ENCODE results near the gene PYROXD2. TPM values are rescaled to one million over a fixed set of nuclear protein-coding genes. Genes with fewer than 3 reads are reported as not detected.

Gene PYROXD2
- total and polyA plus RNA-seq, 2 of the 13 experiments (the other 11 are each of a cell fraction or from before 2014, with no cell fraction given): 2.0 to 6.2 TPM

- TF ChIP-seq ZBTB43 (CRISPR knock-in tag; conservative IDR thresholded peaks at IDR 0.05): 0 out of 2 replicates have a peak, but pooled peaks have one; percentile 39
- no peak for TF ChIP-seq ZC3H4 (CRISPR knock-in tag; IDR thresholded peaks at IDR 0.05; ENCODE audit: borderline replicate concordance)
- no peak for TF ChIP-seq ZFP1 (CRISPR knock-in tag; IDR thresholded peaks at IDR 0.05)
- peak; percentile 62; the same call in 1 of the 2 replicates for TF ChIP-seq SALL2 (CRISPR knock-in tag; IDR thresholded peaks at IDR 0.05)
- TF ChIP-seq TAF15 (IDR thresholded peaks at IDR 0.05; ENCODE audit: low read depth, low read length, poor library complexity, severe bottlenecking): no peak
- no peak for TF ChIP-seq ZNF609 (CRISPR knock-in tag; IDR thresholded peaks at IDR 0.05; ENCODE audit: borderline replicate concordance)
- TF ChIP-seq KDM6A (CRISPR knock-in tag; IDR thresholded peaks at IDR 0.05; ENCODE audit: low read depth): no peak
- no peak for TF ChIP-seq PTBP1 (IDR thresholded peaks at IDR 0.05; ENCODE audit: low read depth, low read length, poor library complexity, severe bottlenecking)
- no peak for TF ChIP-seq ZNF570 (CRISPR knock-in tag; IDR thresholded peaks at IDR 0.05; ENCODE audit: borderline replicate concordance)
- TF ChIP-seq NFRKB (IDR thresholded peaks at IDR 0.05): no peak
- no peak for TF ChIP-seq ZNF333 (CRISPR knock-in tag; IDR thresholded peaks at IDR 0.05; ENCODE audit: borderline replicate concordance)
- peak; percentile 57; the same call in 1 of the 2 replicates for TF ChIP-seq SP4 (CRISPR knock-in tag; IDR thresholded peaks at IDR 0.05)
- no peak for TF ChIP-seq ZNF496 (CRISPR knock-in tag; IDR thresholded peaks at IDR 0.05; ENCODE audit: insufficient replicate concordance)
- no peak for TF ChIP-seq GLMP (CRISPR knock-in tag; IDR thresholded peaks at IDR 0.05; ENCODE audit: borderline replicate concordance)
- 0 out of 2 replicates have a peak, but pooled peaks have one; percentile 36 for TF ChIP-seq MTF2 (CRISPR knock-in tag; IDR thresholded peaks at IDR 0.05; ENCODE audit: borderline replicate concordance)
- peak; percentile 76 for TF ChIP-seq ZNF574 (CRISPR knock-in tag; IDR thresholded peaks at IDR 0.05)
- no peak for TF ChIP-seq ATF2 (CRISPR knock-in tag; IDR thresholded peaks at IDR 0.05)
Measured at GRCh38 chr10:98446661-98447221, 31.8 kb upstream of the PYROXD2 start, which contains the start of gene HPS1 (continued).
